ENCODE results near the gene SMIM22. TPM values are rescaled to one million over a fixed set of nuclear protein-coding genes. Genes with fewer than 3 reads are reported as not detected.

Gene SMIM22
- total RNA-seq, 6 donors from 2014 or later: 5.2 to 71.0 (median 36.6) TPM

DNA sequence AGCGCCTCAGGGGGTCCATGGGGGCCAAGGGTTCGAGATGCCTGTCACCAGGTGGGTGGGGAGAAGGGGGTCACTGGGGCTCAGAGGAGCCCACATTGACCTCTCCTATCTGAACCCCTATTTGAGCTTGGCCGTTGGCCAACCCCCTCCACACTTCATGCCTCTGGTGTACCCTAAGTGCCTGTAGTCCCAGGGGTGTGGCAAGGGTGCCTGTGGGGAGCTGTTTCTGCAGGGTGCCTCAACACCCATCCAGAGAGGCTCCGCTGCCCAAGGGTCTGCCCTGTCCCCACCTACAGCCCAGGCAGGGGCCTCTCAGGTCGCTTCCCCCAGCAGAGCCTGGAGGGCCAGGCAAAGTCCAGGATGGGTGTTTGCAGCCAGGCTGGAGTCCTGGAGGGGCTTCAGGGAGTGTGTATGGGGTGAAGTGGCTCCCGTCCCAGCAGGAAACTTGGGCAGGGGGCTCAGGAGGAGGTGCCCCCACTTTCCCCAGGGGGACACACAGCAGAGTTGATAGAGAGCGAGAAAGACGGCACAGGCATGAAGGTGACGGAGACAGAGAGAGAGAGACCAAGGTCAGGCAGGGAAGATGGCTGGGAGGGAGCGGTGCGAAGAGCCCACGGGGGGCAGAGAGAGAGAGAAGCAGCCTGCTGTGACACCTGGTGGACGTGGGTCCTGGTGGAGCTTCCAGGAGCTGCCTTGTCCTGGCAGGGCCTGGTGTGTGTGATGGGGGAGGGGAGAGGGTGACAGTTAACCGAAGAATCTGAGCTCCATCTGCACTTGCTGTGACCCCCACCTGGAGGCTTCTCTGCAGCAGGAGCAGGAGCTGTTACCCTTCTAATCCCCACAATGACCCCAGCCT is 7.3 kb upstream of the SMIM22 start, which contains the start of gene SEPTIN12:
SEPTIN12 (minus strand) TSS at position 719 of the 856 bp plus-strand sequence; CDS start at position 19, 700 bp downstream.
- Histone ChIP-seq H3K4me3 (no peak within 1 kb of the TSS), H3K9me3 (no peaks in the 10 kb centered on the region), H3K27me3 (no peaks in the 10 kb centered on the region), H3K36me3 (no peaks in the 10 kb centered on the region), H3K27ac (no peak within 1 kb of the TSS), H3K4me1 (no peaks in the 10 kb centered on the region)
- TF ChIP-seq EP300 (IDR thresholded peaks at IDR 0.05) (no peak), POLR2AphosphoS5 (IDR thresholded peaks at IDR 0.05) (no peak), POLR2A (IDR thresholded peaks at IDR 0.05) (no peak)
- TF ChIP-seq, protein P1, sequence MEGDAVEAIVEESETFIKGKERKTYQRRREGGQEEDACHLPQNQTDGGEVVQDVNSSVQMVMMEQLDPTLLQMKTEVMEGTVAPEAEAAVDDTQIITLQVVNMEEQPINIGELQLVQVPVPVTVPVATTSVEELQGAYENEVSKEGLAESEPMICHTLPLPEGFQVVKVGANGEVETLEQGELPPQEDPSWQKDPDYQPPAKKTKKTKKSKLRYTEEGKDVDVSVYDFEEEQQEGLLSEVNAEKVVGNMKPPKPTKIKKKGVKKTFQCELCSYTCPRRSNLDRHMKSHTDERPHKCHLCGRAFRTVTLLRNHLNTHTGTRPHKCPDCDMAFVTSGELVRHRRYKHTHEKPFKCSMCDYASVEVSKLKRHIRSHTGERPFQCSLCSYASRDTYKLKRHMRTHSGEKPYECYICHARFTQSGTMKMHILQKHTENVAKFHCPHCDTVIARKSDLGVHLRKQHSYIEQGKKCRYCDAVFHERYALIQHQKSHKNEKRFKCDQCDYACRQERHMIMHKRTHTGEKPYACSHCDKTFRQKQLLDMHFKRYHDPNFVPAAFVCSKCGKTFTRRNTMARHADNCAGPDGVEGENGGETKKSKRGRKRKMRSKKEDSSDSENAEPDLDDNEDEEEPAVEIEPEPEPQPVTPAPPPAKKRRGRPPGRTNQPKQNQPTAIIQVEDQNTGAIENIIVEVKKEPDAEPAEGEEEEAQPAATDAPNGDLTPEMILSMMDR (IDR thresholded peaks at IDR 0.05): no peak
- DNase-seq (no peak), ATAC-seq (ENCODE audit: low FRiP score in 2 of 2) (peak; percentile 13 to 21)
- WGBS, 2 donors: 75% methylated on average over 8 to 14 of the region's 14 CpGs

DNA sequence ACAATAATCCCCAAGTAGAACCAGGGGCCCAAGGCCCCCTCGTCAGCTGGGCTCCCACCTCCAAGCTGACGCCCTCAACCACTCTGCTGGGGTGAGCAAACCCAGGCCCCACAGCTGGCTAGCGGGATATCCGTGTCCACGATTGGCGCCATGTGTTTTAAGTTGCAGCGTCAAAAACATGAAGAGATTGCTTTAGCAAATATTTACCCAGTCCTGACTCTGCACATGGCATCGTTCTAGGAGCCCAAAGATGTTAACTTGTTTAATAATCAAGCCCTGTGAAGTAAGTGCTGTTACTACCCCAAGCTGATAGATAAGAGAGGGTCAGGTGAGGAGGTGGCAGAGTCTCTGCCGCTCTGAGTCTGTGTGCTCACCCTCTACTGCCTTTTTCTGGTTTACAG is 6.7 kb upstream of the SMIM22 start:
- ATAC-seq (ENCODE audit: low FRiP score in 2 of 2): no peak
- TF ChIP-seq POLR2AphosphoS5 (IDR thresholded peaks at IDR 0.05): no peak
- TF ChIP-seq, protein P1 (IDR thresholded peaks at IDR 0.05): no peak
- no peak for TF ChIP-seq POLR2A (IDR thresholded peaks at IDR 0.05)
- TF ChIP-seq EP300 (IDR thresholded peaks at IDR 0.05): no peak
- WGBS, 2 donors: 32 to 49% methylated on average over 3 to 9 of the region's 9 CpGs
- Histone ChIP-seq H3K4me1 (no peaks in the 10 kb centered on the region), H3K36me3 (no peaks in the 10 kb centered on the region), H3K9me3 (no peaks in the 10 kb centered on the region), H3K27me3 (no peaks in the 10 kb centered on the region), H3K27ac (no peak overlapping the region), H3K4me3 (no peak overlapping the region)
- DNase-seq: no peak

DNA sequence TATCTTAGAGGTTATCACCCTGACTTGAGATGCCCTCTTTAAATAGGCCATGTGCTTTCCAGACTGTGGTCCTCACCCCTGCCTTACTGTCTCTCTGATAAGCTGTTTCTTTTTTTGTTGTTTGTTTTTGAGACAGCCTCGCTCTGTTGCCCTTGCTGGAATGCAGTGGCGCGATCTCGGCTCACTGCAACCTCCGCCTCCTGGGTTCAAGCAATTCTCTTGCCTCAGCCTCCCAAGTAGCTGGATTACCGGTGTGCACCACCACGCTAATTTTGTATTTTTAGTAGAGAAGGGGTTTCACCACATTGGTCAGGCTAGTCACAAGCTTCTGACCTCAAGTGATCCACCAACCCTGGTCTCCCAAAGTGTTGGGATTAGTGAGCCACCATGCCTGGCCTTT is 6.3 kb upstream of the SMIM22 start:
- Histone ChIP-seq H3K27me3 (no peaks in the 10 kb centered on the region), H3K4me1 (no peaks in the 10 kb centered on the region), H3K36me3 (no peaks in the 10 kb centered on the region), H3K27ac (no peak overlapping the region), H3K4me3 (no peak overlapping the region), H3K9me3 (no peaks in the 10 kb centered on the region)
- TF ChIP-seq, protein P1 (IDR thresholded peaks at IDR 0.05): no peak
- 80 to 93% methylated on average over 7 of the region's 7 CpGs for WGBS, 2 donors
- DNase-seq (no peak), ATAC-seq (ENCODE audit: low FRiP score in 2 of 2) (no peak)

DNA sequence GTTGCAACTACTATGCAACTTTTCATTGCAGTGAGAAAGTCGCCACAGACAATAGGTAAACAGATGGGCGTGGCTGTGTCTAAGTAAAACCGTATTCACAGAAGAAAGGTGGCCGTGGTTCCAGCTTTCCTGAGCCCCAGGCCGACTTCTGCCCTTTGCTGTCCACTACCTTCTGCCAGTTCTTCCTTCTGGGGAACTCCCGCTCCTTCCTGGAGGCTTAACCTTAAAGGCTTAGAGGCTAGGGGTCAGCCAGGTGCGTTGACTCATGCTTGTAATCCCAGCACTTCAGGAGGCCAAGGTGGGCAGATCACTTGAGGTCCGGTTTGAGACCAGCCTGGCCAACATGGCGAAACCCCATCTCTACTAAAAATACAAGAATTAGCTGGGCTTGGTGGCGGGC is 4.9 kb upstream of the SMIM22 start:
- H3K4me1 ChIP-seq: no peaks in the 10 kb centered on the region
- ATAC-seq (ENCODE audit: low FRiP score in 2 of 2) (no peak), DNase-seq (no peak)
- H3K9me3 ChIP-seq: no peaks in the 10 kb centered on the region
- H3K27ac ChIP-seq: no peak overlapping the region
- 79% methylated on average over 7 to 10 of the region's 10 CpGs for WGBS, 2 donors
- no peaks in the 10 kb centered on the region for H3K36me3 ChIP-seq
- no peaks in the 10 kb centered on the region for H3K27me3 ChIP-seq
- TF ChIP-seq, protein P1 (IDR thresholded peaks at IDR 0.05): no peak
- TF ChIP-seq POLR2A (IDR thresholded peaks at IDR 0.05) (no peak), EP300 (IDR thresholded peaks at IDR 0.05) (no peak), POLR2AphosphoS5 (IDR thresholded peaks at IDR 0.05) (no peak)
- H3K4me3 ChIP-seq: no peak overlapping the region

DNA sequence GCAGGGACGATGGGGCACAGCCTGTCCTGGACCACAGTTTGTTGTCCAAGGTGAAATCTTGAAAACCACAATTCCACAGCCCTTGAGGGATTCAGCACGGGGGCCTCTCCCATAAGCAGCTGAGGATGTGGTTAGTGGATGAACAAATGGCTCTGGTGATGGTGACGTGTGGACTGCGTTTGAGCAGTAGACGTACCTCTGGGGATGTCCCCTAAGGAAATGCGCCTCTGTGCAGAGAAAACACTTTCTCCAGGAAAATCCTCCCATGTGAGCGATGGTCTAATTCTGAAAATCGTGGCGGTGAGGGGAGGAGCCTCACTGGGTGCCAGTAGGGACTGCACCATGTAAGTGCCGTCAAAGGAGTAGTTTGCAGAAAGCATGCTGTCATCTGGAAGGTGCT is 4.3 kb upstream of the SMIM22 start:
- no peak overlapping the region for H3K27ac ChIP-seq
- ATAC-seq (ENCODE audit: low FRiP score in 2 of 2) (no peak), DNase-seq (no peak)
- H3K9me3 ChIP-seq: no peaks in the 10 kb centered on the region
- H3K36me3 ChIP-seq: no peaks in the 10 kb centered on the region
- no peaks in the 10 kb centered on the region for H3K4me1 ChIP-seq
- no peaks in the 10 kb centered on the region for H3K27me3 ChIP-seq
- TF ChIP-seq POLR2AphosphoS5 (IDR thresholded peaks at IDR 0.05) (no peak), EP300 (IDR thresholded peaks at IDR 0.05) (no peak), POLR2A (IDR thresholded peaks at IDR 0.05) (no peak)
- TF ChIP-seq, protein P1 (IDR thresholded peaks at IDR 0.05): no peak
- H3K4me3 ChIP-seq: no peak overlapping the region
- 71 to 73% methylated on average over 10 of the region's 10 CpGs for WGBS, 2 donors

Measured in upper lobe of left lung (tissue), 6 donors.